ENCODE results near the gene SYNDIG1.

The SYNDIG1 gene

DNA sequence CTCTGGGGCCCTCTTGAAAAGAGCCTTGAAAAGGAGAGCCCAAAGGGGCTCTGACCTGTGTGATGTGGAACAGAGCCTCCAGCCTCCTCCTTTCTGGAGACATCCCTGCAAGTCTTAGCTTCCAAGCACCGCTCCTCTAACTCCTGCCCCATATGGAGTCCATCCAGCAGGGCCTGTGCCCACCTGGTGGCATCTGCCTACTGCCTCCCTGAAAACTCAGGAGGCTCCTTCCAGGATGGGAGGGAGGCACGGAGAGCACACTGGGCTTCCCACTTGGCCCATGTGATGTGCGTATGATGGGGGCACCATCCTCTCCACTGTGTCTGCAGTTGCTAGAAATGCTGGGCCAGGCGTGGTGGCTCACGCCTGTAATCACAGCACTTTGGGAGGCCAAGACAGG, 98.1 kb downstream of the SYNDIG1 start:
- DNase-seq (ENCODE audit: low read depth in 2 of 2), result no peak

- no peak for DNase-seq (ENCODE audit: low read depth in 2 of 2)
Observed at GRCh38 chr20:24568842-24569241, 99.4 kb downstream of the SYNDIG1 start.

- no peak for DNase-seq (ENCODE audit: low read depth in 2 of 2)
Observed at GRCh38 chr20:24571159-24571558, 101.7 kb downstream of the SYNDIG1 start.

DNA sequence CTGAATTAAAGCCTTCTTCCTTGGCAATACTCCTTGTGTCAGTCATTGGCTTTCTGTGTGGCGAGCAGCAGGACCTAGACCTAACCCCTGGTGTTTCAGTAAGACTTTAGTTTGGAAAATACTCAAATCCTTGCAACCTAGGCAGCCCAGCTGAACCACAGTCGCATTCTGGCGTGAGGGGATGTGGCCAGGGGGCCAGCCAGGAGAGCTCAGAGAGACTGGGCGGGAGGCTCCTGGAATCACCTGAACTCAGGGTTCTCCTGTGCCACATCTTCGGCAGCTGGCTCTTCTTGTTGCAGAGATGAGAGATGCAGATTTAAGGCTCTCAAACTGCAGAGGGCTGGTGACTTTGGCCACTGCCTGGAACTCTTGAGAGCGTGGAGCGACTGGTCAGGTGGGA, 102.7 kb downstream of the SYNDIG1 start:
- DNase-seq (ENCODE audit: low read depth in 2 of 2), result no peak

DNA sequence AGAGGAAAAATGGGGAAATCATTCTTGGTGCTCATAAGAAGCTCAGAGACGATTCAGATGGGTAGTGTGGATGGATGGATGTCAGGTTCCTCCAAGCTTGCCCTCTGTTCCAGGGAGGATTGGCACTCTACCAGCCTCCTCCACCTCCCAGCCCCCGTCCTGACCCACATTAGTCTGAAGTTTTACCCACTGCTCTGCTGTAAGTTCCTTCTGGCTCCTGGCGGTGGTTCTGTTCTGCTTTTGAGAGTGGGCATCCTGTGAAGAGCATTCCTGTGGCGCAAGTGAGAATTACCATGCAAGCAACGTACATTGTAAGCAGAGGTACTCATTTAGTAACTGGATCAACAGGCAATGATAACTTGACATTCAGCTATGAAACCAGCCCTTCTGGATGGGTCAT, 103.4 kb downstream of the SYNDIG1 start:
- no peak for DNase-seq (ENCODE audit: low read depth in 2 of 2)

DNA sequence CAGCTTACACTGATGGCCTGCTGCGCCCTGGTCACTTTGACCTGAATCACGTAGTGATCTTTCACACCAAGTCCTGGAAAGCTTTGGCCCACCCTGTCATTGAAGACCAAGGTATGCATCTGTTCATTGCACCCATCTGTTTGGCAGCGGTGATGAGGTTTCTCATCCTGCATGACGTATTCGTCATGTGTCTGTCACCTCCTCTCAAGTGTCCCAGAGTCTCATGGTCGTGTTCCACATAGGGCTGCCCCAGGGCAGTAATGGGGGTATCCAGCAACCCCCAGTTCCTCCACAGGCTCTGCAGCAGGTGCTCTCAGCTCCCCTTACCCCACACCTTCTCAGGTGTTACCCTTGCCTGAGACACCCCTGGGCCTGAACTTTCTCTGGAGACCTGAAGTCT, 104.1 kb downstream of the SYNDIG1 start:
- no peak for DNase-seq (ENCODE audit: low read depth in 2 of 2)

- no peak for DNase-seq (ENCODE audit: low read depth in 2 of 2)
Observed at GRCh38 chr20:24574307-24574706, 104.9 kb downstream of the SYNDIG1 start.

- DNase-seq (ENCODE audit: low read depth in 2 of 2), result no peak
Observed at GRCh38 chr20:24574797-24575196, 105.4 kb downstream of the SYNDIG1 start.

- no peak for DNase-seq (ENCODE audit: low read depth in 2 of 2)
Observed at GRCh38 chr20:24575811-24576210, 106.4 kb downstream of the SYNDIG1 start.

GRCh38 chr20:24576447-24576846, 107.0 kb downstream of the SYNDIG1 start:
- no peak for DNase-seq (ENCODE audit: low read depth in 2 of 2)

- DNase-seq (ENCODE audit: low read depth in 2 of 2), result no peak
Observed at GRCh38 chr20:24577271-24577909, 108.0 kb downstream of the SYNDIG1 start.

GRCh38 chr20:24578567-24579415, 109.4 kb downstream of the SYNDIG1 start:
- no peak for DNase-seq (ENCODE audit: low read depth in 2 of 2)

- DNase-seq (ENCODE audit: low read depth in 2 of 2), result no peak
Observed at GRCh38 chr20:24579475-24579874, 110.0 kb downstream of the SYNDIG1 start.

DNA sequence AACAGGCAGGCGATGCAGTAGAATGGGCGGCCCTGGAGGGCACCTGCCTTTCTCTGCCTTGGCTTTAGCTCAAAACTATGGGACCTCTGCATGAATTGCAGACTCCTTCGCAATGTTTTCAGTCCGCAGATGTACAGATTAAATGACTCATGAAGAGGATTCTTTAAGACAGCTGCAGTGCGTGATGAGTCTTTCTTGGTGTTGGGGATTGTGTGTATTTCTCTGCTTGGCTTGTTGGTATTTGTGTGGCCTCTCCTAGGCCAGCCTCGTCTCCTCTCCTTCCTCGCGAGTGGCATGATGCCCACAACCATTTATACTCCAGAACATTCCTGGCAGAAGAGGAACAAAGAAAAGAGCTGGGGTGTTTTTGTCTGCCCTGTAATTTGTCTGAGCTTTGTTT, 110.6 kb downstream of the SYNDIG1 start:
- DNase-seq (ENCODE audit: low read depth in 2 of 2), result no peak

- no peak for DNase-seq (ENCODE audit: low read depth in 2 of 2)
Observed at GRCh38 chr20:24580855-24581254, 111.4 kb downstream of the SYNDIG1 start.

GRCh38 chr20:24581443-24582170, 112.2 kb downstream of the SYNDIG1 start:
- no peak for DNase-seq (ENCODE audit: low read depth in 2 of 2)

DNA sequence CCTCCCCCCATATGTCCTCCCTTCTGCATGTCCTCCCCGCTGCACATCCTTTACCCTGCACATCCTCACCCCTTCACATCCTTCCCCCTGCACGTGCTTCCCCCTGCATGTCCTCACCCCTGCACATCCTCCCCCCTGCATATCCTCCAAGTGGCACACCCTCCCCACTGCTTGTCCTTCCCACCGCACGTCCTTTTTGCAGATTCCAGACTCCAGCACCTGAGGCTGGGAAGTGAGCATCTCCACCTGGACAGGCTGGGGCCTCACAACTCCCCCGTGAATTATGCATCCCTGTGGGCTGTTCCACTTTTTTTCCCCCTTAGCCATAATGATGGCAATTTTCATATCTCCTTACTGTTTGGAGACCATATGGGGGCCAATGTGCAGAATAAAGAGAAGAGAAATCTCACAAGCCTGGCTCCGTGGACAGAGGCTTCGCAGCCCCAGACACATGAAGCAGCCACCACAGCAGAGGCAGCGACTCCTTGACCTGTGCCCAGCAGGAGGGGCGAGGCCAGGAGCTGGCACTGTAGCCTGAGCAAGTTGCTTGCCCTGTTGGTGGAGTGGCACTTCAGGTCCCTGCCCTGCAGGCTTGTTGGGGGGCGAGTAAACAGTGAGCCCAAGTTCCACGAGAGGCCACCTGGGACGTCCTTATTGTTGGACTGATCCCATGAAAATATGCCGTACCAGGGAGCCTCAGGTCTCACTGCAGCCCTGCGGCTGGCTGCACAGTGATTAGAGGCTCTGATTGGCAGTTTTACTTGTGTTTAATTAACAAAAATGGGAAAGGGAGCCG, 113.1 kb downstream of the SYNDIG1 start:
- no peak for DNase-seq (ENCODE audit: low read depth in 2 of 2)

DNA sequence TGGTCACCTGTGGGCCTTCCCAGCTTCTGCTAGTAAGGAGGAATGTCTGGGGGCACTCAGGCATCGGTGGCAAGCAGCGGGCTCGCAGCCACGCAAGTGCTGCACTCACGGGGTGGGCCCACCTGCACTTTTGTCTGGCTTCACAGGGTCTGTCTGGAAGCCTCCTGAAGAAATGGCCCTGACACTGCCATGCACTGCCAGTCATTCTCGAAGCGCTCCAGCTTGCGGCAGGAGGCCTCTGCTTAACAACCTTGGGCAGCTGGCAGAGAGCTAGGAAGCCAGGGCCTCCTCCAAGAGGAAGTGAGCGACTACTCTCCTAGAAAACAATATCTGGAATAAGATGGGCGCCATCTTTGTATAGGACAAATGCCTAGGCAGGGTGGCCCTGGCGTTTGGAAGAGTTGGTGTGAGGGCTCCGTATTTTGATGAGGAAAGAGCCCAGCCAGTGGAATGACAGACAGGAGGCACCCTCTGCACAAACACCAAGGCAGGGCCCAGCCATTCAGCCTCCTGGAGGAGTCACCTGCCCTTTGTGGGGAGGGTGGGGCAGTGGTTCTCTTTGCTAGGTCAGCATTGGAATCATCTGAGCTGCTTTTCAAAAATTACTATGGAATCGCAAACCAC, 113.9 kb downstream of the SYNDIG1 start:
- DNase-seq (ENCODE audit: low read depth in 2 of 2), result no peak

- DNase-seq (ENCODE audit: low read depth in 2 of 2), result no peak
Observed at GRCh38 chr20:24584078-24584477, 114.6 kb downstream of the SYNDIG1 start.

- no peak for DNase-seq (ENCODE audit: low read depth in 2 of 2)
Observed at GRCh38 chr20:24584538-24585356, 115.3 kb downstream of the SYNDIG1 start.

All from stimulated activated CD4-positive, alpha-beta T cell treated with anti-CD3 and anti-CD28 coated beads, Interleukin-15, amount 100 ng/mL, for 48 hours (primary cell).